Measurements from ENCODE around the gene ACTR10. TPM values are rescaled to one million over a fixed set of nuclear protein-coding genes. Genes with fewer than 3 reads are reported as not detected.

ACTR10 gene
- total RNA-seq, 1 experiment from 2014 or later: 39.6 TPM

DNA sequence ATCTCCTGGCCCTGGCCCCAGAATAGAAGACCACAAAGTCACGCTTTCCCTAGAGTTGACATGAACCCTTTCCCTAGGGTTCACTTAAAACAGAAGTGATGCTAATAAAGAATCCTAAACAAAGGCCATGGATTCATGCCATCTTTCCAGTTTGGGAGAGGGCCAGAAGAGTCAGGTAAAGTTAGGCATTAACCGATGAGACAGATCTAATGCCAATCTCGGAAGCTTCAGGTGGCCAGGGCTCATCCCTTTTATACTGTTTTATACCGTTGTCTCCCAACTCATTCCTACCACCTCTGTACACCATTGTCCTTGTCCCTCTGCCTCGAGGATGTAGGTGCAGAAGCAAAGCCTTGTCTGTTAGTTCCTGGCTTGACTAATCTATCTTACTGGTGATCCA is 22.8 kb upstream of the ACTR10 start:
- Histone ChIP-seq H3K9ac (ENCODE audit: low read length) (no peak overlapping the region), H3K27me3 (ENCODE audit: insufficient read depth, low read length) (no peaks in the 10 kb centered on the region), H3K4me3 (replicated peaks in 1 of 2; ENCODE audit: low read depth in 1 of 2, low read length in 2 of 2) (no peak overlapping the region), H3K9me2 (ENCODE audit: insufficient read depth) (no peaks in the 10 kb centered on the region), H3K9me3 (ENCODE audit: control insufficient read depth in 1 of 2, insufficient read depth in 1 of 2, low read depth in 1 of 2, low read length in 2 of 2) (no peaks in the 10 kb centered on the region), H3K4me1 (ENCODE audit: control insufficient read depth in 1 of 2, insufficient read depth in 2 of 2, low read length in 2 of 2) (no peaks in the 10 kb centered on the region), H3K79me2 (ENCODE audit: insufficient read depth, low read length) (no peaks in the 10 kb centered on the region), H4K20me1 (ENCODE audit: insufficient read depth) (no peaks in the 10 kb centered on the region), H3K36me3 (ENCODE audit: control insufficient read depth in 1 of 2, insufficient read depth in 2 of 2, low read length in 2 of 2) (no peaks in the 10 kb centered on the region), H3K4me2 (ENCODE audit: low read length) (no peak overlapping the region), H3K27ac (ENCODE audit: low read depth, low read length) (no peak overlapping the region), H2AFZ (ENCODE audit: low read depth, low read length, poor library complexity, severe bottlenecking) (no peak overlapping the region)
- ATAC-seq: no peak
- TF ChIP-seq POLR2AphosphoS5 (IDR thresholded peaks at IDR 0.05; ENCODE audit: low read depth, low read length): no peak
- no peak for TF ChIP-seq POLR2A (IDR thresholded peaks at IDR 0.05; ENCODE audit: borderline replicate concordance, extremely low read depth, insufficient read depth, insufficient read length)
- TF ChIP-seq, protein P1, sequence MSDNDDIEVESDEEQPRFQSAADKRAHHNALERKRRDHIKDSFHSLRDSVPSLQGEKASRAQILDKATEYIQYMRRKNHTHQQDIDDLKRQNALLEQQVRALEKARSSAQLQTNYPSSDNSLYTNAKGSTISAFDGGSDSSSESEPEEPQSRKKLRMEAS (IDR thresholded peaks at IDR 0.05): no peak
- no peak for TF ChIP-seq CEBPB (IDR thresholded peaks at IDR 0.05; ENCODE audit: low read depth)
- TF ChIP-seq ELF1 (IDR thresholded peaks at IDR 0.05; ENCODE audit: borderline replicate concordance, low read depth): no peak
- TF ChIP-seq EGR1 (IDR thresholded peaks at IDR 0.05; ENCODE audit: low read depth): no peak
- no peak for TF ChIP-seq TCF7L2 (IDR thresholded peaks at IDR 0.05; ENCODE audit: borderline replicate concordance, extremely low read depth, insufficient read depth, insufficient read length)
- no peak for TF ChIP-seq EZH2 (IDR thresholded peaks at IDR 0.05)
- TF ChIP-seq SIN3A (IDR thresholded peaks at IDR 0.05; ENCODE audit: low read depth): no peak
- no peak for TF ChIP-seq YY1 (IDR thresholded peaks at IDR 0.05; ENCODE audit: extremely low read depth, insufficient replicate concordance, low read depth, low read length)
- TF ChIP-seq ZNF274 (IDR thresholded peaks at IDR 0.05; ENCODE audit: low read depth, low read length): no peak
- TF ChIP-seq SRF (IDR thresholded peaks at IDR 0.05; ENCODE audit: low read depth): no peak
- TF ChIP-seq, protein P2, sequence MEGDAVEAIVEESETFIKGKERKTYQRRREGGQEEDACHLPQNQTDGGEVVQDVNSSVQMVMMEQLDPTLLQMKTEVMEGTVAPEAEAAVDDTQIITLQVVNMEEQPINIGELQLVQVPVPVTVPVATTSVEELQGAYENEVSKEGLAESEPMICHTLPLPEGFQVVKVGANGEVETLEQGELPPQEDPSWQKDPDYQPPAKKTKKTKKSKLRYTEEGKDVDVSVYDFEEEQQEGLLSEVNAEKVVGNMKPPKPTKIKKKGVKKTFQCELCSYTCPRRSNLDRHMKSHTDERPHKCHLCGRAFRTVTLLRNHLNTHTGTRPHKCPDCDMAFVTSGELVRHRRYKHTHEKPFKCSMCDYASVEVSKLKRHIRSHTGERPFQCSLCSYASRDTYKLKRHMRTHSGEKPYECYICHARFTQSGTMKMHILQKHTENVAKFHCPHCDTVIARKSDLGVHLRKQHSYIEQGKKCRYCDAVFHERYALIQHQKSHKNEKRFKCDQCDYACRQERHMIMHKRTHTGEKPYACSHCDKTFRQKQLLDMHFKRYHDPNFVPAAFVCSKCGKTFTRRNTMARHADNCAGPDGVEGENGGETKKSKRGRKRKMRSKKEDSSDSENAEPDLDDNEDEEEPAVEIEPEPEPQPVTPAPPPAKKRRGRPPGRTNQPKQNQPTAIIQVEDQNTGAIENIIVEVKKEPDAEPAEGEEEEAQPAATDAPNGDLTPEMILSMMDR (IDR thresholded peaks at IDR 0.05 in 2 of 3, conservative IDR thresholded peaks at IDR 0.05 in 1 of 3; ENCODE audit: borderline replicate concordance in 1 of 3, insufficient read depth in 1 of 3, low read depth in 2 of 3, low read length in 2 of 3): no peak
- TF ChIP-seq, protein P3, sequence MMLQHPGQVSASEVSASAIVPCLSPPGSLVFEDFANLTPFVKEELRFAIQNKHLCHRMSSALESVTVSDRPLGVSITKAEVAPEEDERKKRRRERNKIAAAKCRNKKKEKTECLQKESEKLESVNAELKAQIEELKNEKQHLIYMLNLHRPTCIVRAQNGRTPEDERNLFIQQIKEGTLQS (IDR thresholded peaks at IDR 0.05): no peak
- TF ChIP-seq ZFX (IDR thresholded peaks at IDR 0.05): no peak
- no peak for TF ChIP-seq JUND (IDR thresholded peaks at IDR 0.05)
- TF ChIP-seq CBX3 (IDR thresholded peaks at IDR 0.05; ENCODE audit: low read depth): no peak
- no peak for DNase-seq (ENCODE audit: low read depth, low spot score)
- RAD21 ChIA-PET (ENCODE audit: low non-redundant PET in 1 of 2, low total read pairs in 2 of 2, uncharacterized antibody in 2 of 2, unreplicated experiment in 2 of 2): no interaction called here
- intact Hi-C loops (cut with micrococcal nuclease): no loop called here
- no TSS peak for BruUV-seq (replicated peaks)
- CTCF ChIA-PET: no interaction called here
- POLR2A ChIA-PET: no interaction called here
